Adrenal gland (tissue), 12 donors: ENCODE measurements around the gene INPP5A. TPM values are rescaled to one million over a fixed set of nuclear protein-coding genes. Genes with fewer than 3 reads are reported as not detected.

Source experiments
- DNase-seq, 7 donors: peaks; one replicate each; pipeline ENCODE4 v3.0.0-alpha.2; 2019 to 2020
- H3K27ac ChIP-seq, 5 donors: fragments of 200-600 bp; sonication (generic) in 4 of 5; 1 replicate in 3 of 5; 2 replicates in 2 of 5; pipeline versions ENCODE4 v1.5.1 to v1.8.0; 2016 to 2020; ENCODE audit warnings: mild to moderate bottlenecking in 1 of 5
- H3K27me3 ChIP-seq: fragments of 200-600 bp; 2 replicates; pipeline ENCODE4 v1.8.0; 2021
- H3K36me3 ChIP-seq, 2 donors: fragments of 200-600 bp; replicated peaks in 1 of 2; 1 replicate in 1 of 2; 2 replicates in 1 of 2; pipeline versions ENCODE4 v1.5.1 to v1.8.0; 2018 to 2022
- H3K4me1 ChIP-seq, 2 donors: fragments of 200-600 bp; replicated peaks in 1 of 2; 1 replicate in 1 of 2; 2 replicates in 1 of 2; pipeline versions ENCODE4 v1.5.1 to v1.8.0; 2018 to 2021
- H3K4me3 ChIP-seq, 4 donors: fragments of 200-600 bp; sonication (generic) in 3 of 4; one replicate each; pipeline ENCODE4 v1.5.1; 2016 to 2018
- H3K9me3 ChIP-seq, 3 donors: fragments of 200-600 bp; sonication (generic) in 1 of 3; replicated peaks in 1 of 3; 1 replicate in 2 of 3; 2 replicates in 1 of 3; pipeline versions ENCODE4 v1.5.1 to v1.8.0; 2016 to 2021
- CTCF ChIP-seq, 6 experiments: fragments of 450-650 bp in 4 of 6; fragments of 200-600 bp in 2 of 6; sonication (generic) in 1 of 6; IDR thresholded peaks; 1 replicate in 5 of 6; 2 replicates in 1 of 6; pipeline versions ENCODE4 v1.5.1 to v1.8.0; 2016 to 2021; ENCODE audit warnings: antibody characterized with exemption in 6 of 6, mild to moderate bottlenecking in 2 of 6, moderate library complexity in 1 of 6
- POLR2A ChIP-seq, 2 donors: fragments of 450-650 bp; IDR thresholded peaks; one replicate each; pipeline ENCODE4 v1.6.1; 2017; ENCODE audit warnings: antibody characterized with exemption in 2 of 2, mild to moderate bottlenecking in 2 of 2, moderate library complexity in 1 of 2
- WGBS, 4 donors: extraction: QIAGEN DNeasy Blood & Tissue Kit in 2 of 4; methylation state at CpG; one replicate each; pipeline versions ENCODE4 v1.1.5 to v1.1.7; 2013 to 2017; 5-methylcytosine and 5-hydroxymethylcytosine counted together
- intact Hi-C, 2 donors: fragments of 100-400 bp; cut with DNase I; formaldehyde crosslinking; loops; one replicate each; pipeline versions ENCODE4 v1.14.1 to v1.15.0; 2022 to 2023
- polyA plus RNA-seq, 3 donors: library from polyadenylated mRNA; stranded (reverse); fragments of 200-250 nt in 2 of 3; fragments of 350-450 nt in 1 of 3; fragmentation: Illumina TruSeq in 1 of 3; extraction: RNeasy Lipid Tissue Mini Kit (QIAGEN cat#74804) in 1 of 3; gene quantifications; one replicate each; pipeline ENCODE4 v1.2.3, GENCODE V29; 2013 to 2014
- total RNA-seq, 9 donors: library from RNA; depleted of rRNA in 4 of 9; stranded (reverse); fragments of >200 nt in 4 of 9; fragments of 120-200 nt in 1 of 9; fragmentation: NEBNext Ultra II Directional in 1 of 9; extraction: Animal tissue kit (Norgen Biotek cat#: 25700) in 1 of 9; gene quantifications; one replicate each; pipeline versions ENCODE4 v1.1.0 to v1.2.4, GENCODE V29; 2013 to 2023
- donor health status: healthy with polysubstance abuse.
- donor health status: Bipolar disorder and iron deficiency.
- donor health status: DM: yes; HTN: yes; CAD: no.
- donor health status: DM: no; HTN: no; CAD: no.
- donor health status: DM: no; HTN: no; CAD: no.
- donor health status: DM: yes; HTN: yes; CAD: no.

The INPP5A gene
- total and polyA plus RNA-seq, 12 donors, result 13.5 to 62.9 (median 37.5) TPM

- Histone ChIP-seq H3K27me3 (no peaks in the 10 kb centered on the region), H3K27ac (no peak overlapping the region), H3K36me3 (no peaks in the 10 kb centered on the region), H3K4me3 (no peak overlapping the region), H3K9me3 (no peaks in the 10 kb centered on the region), H3K4me1 (no peaks in the 10 kb centered on the region)
- WGBS, 4 donors, result 93 to 96% (median 94%) methylated on average over 3 of the region's 3 CpGs
- TF ChIP-seq POLR2A (IDR thresholded peaks at IDR 0.05), result no peak
- no peak for TF ChIP-seq CTCF (IDR thresholded peaks at IDR 0.05)
- DNase-seq, result no peak
- intact Hi-C loops, result no loop called here
These were observed 122.8 kb downstream of the INPP5A start for GRCh38 chr10:132660385-132660784.

GRCh38 chr10:132662186-132662920 is 124.8 kb downstream of the INPP5A start:
- no peak overlapping the region for H3K27ac ChIP-seq
- H3K4me1 ChIP-seq, result no peaks in the 10 kb centered on the region
- intact Hi-C loops, result no loop called here
- no peaks in the 10 kb centered on the region for H3K36me3 ChIP-seq
- DNase-seq, result no peak
- 92 to 95% (median 94%) methylated on average over 13 to 19 of the region's 19 CpGs for WGBS, 4 donors
- no peak for TF ChIP-seq POLR2A (IDR thresholded peaks at IDR 0.05)
- TF ChIP-seq CTCF (IDR thresholded peaks at IDR 0.05), result no peak
- no peaks in the 10 kb centered on the region for H3K27me3 ChIP-seq
- H3K4me3 ChIP-seq, result no peak overlapping the region
- no peaks in the 10 kb centered on the region for H3K9me3 ChIP-seq

- no peaks in the 10 kb centered on the region for H3K36me3 ChIP-seq
- H3K9me3 ChIP-seq, result no peaks in the 10 kb centered on the region
- no peak overlapping the region for H3K4me3 ChIP-seq
- DNase-seq, result no peak
- H3K27me3 ChIP-seq, result no peaks in the 10 kb centered on the region
- no peak overlapping the region for H3K27ac ChIP-seq
- H3K4me1 ChIP-seq, result no peaks in the 10 kb centered on the region
- TF ChIP-seq POLR2A (IDR thresholded peaks at IDR 0.05) (no peak), CTCF (IDR thresholded peaks at IDR 0.05) (no peak)
- WGBS, 4 donors, result 89 to 97% (median 95%) methylated on average over 22 to 29 of the region's 29 CpGs
- intact Hi-C loops, result no loop called here
These were observed 126.2 kb downstream of the INPP5A start for GRCh38 chr10:132663666-132664365.

GRCh38 chr10:132664407-132664806 is 126.8 kb downstream of the INPP5A start:
- DNase-seq, result no peak
- no peaks in the 10 kb centered on the region for H3K9me3 ChIP-seq
- no peaks in the 10 kb centered on the region for H3K27me3 ChIP-seq
- WGBS, 4 donors, result 77 to 93% (median 89%) methylated on average over 3 to 6 of the region's 6 CpGs
- H3K36me3 ChIP-seq, result no peaks in the 10 kb centered on the region
- no peak overlapping the region for H3K27ac ChIP-seq
- no peak overlapping the region for H3K4me3 ChIP-seq
- intact Hi-C loops, result no loop called here
- TF ChIP-seq CTCF (IDR thresholded peaks at IDR 0.05) (no peak), POLR2A (IDR thresholded peaks at IDR 0.05) (no peak)
- no peaks in the 10 kb centered on the region for H3K4me1 ChIP-seq
